Keratinocyte (primary cell): ENCODE results near the gene GAREM1.

Source experiments
- EZH2 ChIP-seq: IDR thresholded peaks from one replicate; pipeline ENCODE4 v1.6.1; 2012; ENCODE audit warnings: inconsistent platforms, mild to moderate bottlenecking, low read length, moderate library complexity
- TF ChIP-seq, protein P1 (sequence below), 3 experiments: IDR thresholded peaks in 1 of 3; conservative IDR thresholded peaks in 1 of 3; optimal IDR thresholded peaks in 1 of 3; 2 replicates in 2 of 3; 3 replicates in 1 of 3; pipeline versions ENCODE3 to v1.5.1; 2011; ENCODE audit warnings: low read length in 3 of 3, mild to moderate bottlenecking in 3 of 3, moderate library complexity in 2 of 3, control low read depth in 1 of 3, inconsistent platforms in 1 of 3; ENCODE audit not compliant: insufficient read depth in 2 of 3; ENCODE audit errors: extremely low read depth in 1 of 3

DNA sequence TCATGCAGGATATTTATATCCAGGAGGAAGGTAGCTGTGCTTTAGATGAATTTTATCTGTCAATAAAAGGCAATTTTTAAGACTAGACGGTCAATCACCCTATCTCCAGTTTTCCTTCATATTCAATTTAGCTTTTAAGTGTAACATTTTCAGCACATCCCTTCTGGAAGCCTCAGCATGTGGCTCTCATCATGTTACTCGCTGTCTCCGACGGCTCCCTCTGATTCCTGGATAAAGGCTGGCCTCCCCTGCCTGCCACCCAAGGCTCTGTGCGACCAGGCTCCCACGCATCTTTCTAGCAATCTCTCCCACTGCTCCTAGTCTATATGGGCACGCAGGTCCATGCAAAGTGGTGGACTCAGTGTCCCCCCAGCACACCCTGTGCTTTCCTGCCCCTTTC lies 196.4 kb downstream of the GAREM1 start:
- TF ChIP-seq, protein P1, sequence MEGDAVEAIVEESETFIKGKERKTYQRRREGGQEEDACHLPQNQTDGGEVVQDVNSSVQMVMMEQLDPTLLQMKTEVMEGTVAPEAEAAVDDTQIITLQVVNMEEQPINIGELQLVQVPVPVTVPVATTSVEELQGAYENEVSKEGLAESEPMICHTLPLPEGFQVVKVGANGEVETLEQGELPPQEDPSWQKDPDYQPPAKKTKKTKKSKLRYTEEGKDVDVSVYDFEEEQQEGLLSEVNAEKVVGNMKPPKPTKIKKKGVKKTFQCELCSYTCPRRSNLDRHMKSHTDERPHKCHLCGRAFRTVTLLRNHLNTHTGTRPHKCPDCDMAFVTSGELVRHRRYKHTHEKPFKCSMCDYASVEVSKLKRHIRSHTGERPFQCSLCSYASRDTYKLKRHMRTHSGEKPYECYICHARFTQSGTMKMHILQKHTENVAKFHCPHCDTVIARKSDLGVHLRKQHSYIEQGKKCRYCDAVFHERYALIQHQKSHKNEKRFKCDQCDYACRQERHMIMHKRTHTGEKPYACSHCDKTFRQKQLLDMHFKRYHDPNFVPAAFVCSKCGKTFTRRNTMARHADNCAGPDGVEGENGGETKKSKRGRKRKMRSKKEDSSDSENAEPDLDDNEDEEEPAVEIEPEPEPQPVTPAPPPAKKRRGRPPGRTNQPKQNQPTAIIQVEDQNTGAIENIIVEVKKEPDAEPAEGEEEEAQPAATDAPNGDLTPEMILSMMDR (optimal IDR thresholded peaks at IDR 0.05 in 1 of 3, IDR thresholded peaks at IDR 0.05 in 1 of 3, conservative IDR thresholded peaks at IDR 0.05 in 1 of 3; ENCODE audit: extremely low read depth in 1 of 3, insufficient read depth in 2 of 3, low read length in 3 of 3), result no peak
- no peak for TF ChIP-seq EZH2
